HCEC 1CT (cell line): ENCODE data around the gene ECE2.
"Not testable (repeated sequence)": the region's sequence is repeated elsewhere in the genome, so short reads cannot be mapped to it uniquely, and the experiment has no call there.

Source experiments
- DNase-seq: peaks from one replicate; pipeline ENCODE4 v3.0.0-alpha.2; 2017

Gene ECE2

GRCh38 chr3:184240384-184241140, 35.3 kb upstream of the ECE2 start:
- DNase-seq: peak; percentile 30

- DNase-seq: no peak
These were observed 34.7 kb upstream of the ECE2 start for GRCh38 chr3:184241141-184241446.

GRCh38 chr3:184241447-184242296, 34.1 kb upstream of the ECE2 start:
- no peak for DNase-seq

- DNase-seq: no peak
These were observed 33.5 kb upstream of the ECE2 start for GRCh38 chr3:184242297-184242685.

- DNase-seq: peak; percentile 82
These were observed 27.1 kb upstream of the ECE2 start, which contains the start of gene ALG3 for GRCh38 chr3:184248454-184249411. TSS of gene ALG3 (minus strand) at chr3:184248962. CDS start at chr3:184248940, 22 bp downstream.

- DNase-seq: peak; percentile 99
These were observed 26.2 kb upstream of the ECE2 start, which contains the start of gene EEF1AKMT4 for GRCh38 chr3:184249412-184250166. TSS of gene EEF1AKMT4 (plus strand) at chr3:184249672. CDS start at chr3:184249695, 23 bp downstream.

- DNase-seq: peak; percentile 85
These were observed 25.5 kb upstream of the ECE2 start for GRCh38 chr3:184250167-184250828.

GRCh38 chr3:184255291-184256039, 20.4 kb upstream of the ECE2 start:
- DNase-seq: no peak

GRCh38 chr3:184257083-184257915, 18.5 kb upstream of the ECE2 start:
- DNase-seq: no peak

GRCh38 chr3:184258926-184259325, 16.9 kb upstream of the ECE2 start:
- no peak for DNase-seq

- no peak for DNase-seq
These were observed 16.4 kb upstream of the ECE2 start for GRCh38 chr3:184259396-184259877.

GRCh38 chr3:184259878-184260723, 15.7 kb upstream of the ECE2 start:
- no peak for DNase-seq

- DNase-seq: no peak
These were observed 15.0 kb upstream of the ECE2 start for GRCh38 chr3:184260724-184261269.

- peak; percentile 31 for DNase-seq
These were observed 14.5 kb upstream of the ECE2 start, which contains the start of gene CAMK2N2 for GRCh38 chr3:184261270-184261853. TSS of gene CAMK2N2 (minus strand) at chr3:184261553. CDS start at chr3:184261285, 268 bp downstream.

GRCh38 chr3:184261854-184262763, 13.7 kb upstream of the ECE2 start:
- peak; percentile 15 for DNase-seq

- DNase-seq: no peak
These were observed 13.1 kb upstream of the ECE2 start for GRCh38 chr3:184262764-184263179.

GRCh38 chr3:184267249-184267648, 8.6 kb upstream of the ECE2 start:
- DNase-seq: not testable (repeated sequence)
